ENCODE data around the gene SRSF12.
"Not testable (repeated sequence)": the region's sequence is repeated elsewhere in the genome, so short reads cannot be mapped to it uniquely, and the experiment has no call there.

The SRSF12 gene

DNA sequence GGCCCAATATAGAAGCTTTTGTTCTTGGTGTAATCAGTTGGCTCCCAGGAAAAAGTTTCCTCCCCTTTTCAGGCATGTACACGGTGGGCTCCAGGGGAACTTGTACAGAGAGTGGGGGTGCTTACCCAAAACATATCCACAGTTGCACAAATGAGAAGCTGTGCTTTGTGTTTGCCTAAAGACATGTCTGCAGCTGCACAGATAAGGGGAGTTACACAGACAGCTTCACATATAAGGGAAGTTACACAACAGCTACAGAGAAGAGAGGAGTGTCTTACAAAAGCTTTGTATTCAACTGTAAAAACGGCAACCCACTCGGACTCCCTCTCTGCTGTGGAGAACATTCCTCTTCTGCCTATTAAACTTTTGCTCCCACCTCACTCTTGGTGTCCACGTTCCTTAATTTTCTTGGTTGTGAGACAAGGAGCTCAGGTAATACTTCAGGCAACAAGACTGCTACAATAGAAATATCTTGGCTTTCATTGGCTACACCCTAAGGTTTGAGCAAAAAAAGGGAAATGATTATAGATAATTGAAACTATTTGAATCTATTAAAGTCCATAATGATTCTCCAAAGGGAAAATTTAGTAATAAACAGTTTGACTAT, 44.8 kb downstream of the SRSF12 start:
- DNase-seq (ENCODE audit: low read depth in 2 of 2) = no peak

DNA sequence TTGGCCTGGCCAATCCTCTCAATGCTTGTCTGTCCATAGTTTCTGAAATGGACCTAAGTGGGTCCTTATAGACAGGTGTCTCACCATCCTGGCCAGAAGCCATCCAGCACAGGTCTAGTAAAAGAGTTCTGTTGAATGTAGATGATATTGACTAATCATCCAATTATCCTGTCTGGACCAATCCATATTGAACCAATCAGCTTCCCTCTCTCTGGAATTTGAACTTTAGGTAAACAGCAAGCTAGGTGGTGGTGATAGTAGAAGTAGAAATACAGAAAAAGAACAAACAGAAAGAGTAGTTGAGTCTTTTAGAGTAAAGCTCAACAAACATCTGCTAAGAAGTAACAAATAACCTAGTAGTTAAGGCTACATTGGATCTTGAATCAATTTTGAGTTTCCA, 46.8 kb downstream of the SRSF12 start:
- no peak for DNase-seq (ENCODE audit: low read depth in 2 of 2)

DNA sequence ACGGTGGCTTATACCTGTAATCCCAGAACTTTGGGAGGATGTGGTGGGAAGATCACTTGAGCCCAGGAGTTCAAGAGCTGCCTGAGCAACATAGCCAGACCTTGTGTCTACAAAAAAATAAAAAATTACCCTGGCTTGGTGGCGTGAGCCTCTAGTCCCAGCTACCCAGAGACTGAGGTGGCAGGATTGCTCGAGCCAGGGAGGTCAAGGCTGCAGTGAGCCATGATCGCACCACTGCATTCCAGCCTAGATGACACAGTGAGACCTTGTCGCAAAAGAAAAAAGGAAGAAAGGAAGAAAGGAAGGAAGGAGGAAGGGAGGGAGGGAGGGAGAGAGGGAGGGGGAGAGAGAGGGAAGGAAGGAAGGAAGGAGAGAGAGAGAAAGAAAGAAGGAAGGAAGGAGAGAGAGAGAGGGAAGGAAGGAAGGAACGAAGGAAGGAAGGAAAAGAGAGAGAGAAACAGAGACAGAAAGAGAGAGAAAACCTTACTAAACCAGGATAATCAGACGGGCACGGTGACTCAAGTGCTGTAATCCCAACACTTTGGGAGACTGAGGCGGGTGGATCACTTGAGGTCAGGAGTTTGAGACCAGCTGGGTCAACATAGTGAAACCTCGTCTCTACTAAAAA, 48.2 kb downstream of the SRSF12 start:
- no peak for DNase-seq (ENCODE audit: low read depth in 2 of 2)

DNA sequence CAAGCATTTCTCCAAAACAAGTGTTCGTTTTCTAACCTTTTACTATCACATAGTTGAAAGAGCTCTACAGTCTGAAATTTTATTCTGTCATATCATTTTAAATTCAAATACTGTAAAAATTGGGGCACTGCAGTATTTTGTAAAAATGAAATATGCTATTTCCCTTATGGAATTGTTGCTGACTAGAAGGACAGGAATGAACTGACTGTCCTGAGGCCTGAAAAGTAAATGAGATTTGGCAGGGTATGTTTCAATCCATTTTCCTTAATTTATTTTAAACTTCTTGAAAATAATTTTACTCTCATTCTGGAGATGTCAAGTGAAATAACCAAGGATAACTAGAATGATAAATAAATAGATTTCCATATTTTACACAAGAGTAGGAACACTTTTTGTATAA, 49.2 kb downstream of the SRSF12 start:
- DNase-seq (ENCODE audit: low read depth in 2 of 2) = no peak

DNA sequence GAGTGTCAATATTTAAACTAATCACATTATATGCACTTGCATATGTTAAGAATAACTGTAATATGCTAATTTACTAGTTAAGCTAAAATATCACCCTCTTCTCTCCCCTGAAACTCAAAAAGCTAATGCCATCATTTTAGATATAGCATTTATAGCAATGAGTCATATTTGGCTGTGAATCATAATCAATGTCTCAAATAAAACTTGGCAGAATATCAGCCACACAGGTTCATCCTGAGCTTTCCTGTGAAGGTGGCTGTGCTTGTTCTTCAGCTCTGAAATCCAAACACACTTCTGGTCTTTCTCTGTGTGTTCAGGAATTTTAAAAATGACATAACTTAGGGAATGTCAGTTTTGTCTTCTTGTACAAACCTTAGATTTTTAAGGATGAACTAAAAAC, 50.1 kb downstream of the SRSF12 start:
- DNase-seq (ENCODE audit: low read depth in 2 of 2) = no peak

DNA sequence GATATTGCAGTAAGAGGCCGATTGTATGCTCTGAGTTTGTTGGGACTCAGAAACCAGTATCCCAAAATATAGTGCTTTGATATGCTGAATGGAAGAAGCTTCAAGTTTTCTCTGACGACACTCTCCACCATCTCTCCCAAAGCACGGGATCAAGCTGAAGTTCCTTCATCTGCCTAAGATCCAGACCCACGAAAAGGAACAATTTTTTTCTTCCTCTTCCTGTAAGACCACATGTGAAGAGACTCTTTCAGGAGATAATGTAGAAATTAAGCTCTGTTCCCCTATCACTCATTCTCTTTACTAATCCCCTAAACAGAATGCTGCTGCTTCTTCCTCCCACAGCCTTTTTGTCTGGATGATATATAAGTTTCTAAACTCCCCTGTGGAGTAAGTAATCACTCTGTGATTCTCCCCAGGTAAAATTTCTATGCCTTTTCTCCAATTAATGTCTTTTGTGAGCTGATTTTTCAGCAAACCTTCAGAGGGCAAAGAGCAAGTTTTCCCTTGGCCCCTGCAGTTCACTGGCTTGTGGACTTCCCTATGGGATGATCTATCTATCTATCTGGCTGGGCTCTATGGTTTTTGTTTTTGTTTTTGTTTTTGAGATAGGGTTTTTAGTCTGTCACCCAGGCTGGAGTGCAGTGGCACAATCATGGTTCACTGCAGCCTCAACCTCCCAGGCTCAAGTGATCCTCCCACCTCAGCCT, 50.8 kb downstream of the SRSF12 start:
- DNase-seq (ENCODE audit: low read depth in 2 of 2) = no peak

DNA sequence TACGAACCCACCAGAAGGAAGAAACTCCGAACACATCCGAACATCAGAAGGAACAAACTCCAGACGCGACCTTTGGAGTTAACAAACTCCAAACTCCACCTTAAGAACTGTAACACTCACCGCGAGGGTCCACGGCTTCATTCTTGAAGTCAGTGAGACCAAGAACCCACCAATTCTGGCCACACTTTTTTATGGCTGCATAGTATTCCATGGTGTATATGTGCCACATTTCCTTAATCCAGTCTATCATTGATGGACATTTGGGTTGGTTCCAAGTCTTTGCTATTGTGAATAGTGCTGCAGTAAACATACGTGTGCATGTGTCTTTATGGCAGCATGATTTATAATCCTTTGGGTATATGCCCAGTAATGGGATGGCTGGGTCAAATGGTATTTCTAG, 51.8 kb downstream of the SRSF12 start:
- not testable (repeated sequence) for DNase-seq (ENCODE audit: low read depth in 2 of 2)

DNA sequence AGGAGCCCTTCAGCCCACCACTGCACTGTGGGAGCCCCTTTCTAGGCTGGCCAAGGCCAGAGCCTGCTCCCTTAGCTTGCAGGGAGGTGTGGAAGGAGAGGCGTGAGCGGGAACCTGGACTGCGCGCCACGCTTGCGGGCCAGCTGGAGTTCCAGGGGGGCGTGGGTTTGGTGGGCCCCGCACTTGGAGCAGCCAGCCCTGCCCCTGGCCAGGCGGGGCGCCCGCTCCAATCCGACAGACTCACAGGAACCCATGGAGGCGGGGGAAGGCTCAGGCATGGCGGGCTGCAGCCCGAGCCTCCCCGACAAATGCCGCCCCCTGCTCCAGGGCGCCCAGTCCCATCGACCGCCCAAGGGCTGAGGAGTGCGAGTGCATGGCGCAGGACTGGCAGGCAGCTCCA, 52.9 kb downstream of the SRSF12 start:
- DNase-seq (ENCODE audit: low read depth in 2 of 2) = not testable (repeated sequence)

DNA sequence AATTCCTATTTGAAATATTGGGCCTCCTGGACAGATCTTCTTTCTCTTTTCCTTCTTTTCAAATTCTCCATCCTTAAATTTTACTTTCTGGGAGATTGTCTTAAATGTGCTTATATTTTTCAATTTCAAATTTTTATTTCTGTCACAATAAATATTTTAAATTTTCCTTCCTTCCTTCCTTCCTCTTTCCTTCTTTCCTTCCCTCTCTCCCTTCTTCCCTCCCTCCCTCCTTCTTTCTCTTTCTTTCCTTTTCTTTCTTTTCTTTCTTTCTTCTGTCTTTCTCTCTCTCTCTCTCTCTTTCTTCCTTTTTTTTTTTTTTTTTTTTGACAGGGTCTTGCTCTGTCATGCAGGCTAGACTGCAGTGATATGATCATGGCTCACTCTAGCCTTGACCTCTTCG, 54.0 kb downstream of the SRSF12 start:
- no peak for DNase-seq (ENCODE audit: low read depth in 2 of 2)

DNA sequence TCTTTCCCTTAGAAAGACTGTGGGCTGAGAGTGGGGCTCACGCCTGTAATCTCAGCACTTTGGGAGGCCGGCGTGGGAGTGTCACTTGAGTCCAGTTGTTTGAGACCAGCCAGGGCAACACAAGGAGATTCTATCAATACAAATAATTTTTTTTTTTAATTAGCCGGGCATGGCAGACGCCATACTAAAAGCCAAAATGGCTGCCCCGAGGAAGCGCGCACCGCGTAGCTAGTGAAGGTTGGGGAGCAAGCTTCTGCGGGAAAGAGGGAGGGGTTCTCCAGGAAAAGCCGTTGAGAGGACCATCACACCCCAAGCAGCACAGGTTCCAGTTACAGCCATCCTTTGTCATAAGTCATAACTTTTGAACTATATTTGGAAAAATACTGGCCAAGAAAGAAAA, 58.6 kb downstream of the SRSF12 start:
- DNase-seq (ENCODE audit: low read depth in 2 of 2) = no peak

DNA sequence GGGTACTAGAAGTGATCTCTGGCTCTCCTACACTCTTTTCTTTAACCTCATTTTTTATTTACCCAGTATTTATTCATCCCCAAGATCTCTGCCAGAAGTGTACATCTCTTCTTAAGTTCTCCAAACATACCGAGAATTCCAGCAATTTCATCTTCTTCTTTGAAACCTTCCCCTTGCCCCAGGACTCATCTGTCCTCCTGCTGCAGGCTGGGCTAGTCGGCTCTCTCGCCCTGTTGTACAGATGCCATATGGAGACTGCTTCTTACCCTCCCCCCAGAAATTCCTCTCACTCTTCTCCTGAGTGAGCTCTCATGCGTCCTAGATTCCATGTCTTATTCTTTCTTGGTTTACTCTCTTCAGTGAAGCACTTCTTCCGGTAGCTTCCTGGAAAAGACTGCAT, 59.2 kb downstream of the SRSF12 start:
- no peak for DNase-seq (ENCODE audit: low read depth in 2 of 2)

DNA sequence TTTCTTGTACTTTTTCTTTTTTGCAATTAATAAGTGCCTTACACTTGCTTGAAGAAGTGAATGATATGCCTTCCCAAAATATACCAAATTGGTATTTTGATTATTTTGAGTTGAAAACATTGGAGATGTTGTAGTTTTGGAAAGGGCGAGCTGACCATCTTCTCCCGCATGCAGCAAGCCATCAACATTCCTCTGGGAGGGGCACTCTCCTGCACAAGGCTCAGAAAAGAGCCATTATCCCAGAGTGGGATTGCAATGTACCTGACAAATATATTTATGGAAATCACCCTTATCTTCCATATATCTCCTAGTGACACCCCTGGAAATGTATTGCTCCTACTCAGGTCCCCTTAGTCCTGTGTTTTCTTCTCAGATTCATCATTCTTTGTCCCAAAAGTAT, 60.1 kb downstream of the SRSF12 start:
- no peak for DNase-seq (ENCODE audit: low read depth in 2 of 2)

DNA sequence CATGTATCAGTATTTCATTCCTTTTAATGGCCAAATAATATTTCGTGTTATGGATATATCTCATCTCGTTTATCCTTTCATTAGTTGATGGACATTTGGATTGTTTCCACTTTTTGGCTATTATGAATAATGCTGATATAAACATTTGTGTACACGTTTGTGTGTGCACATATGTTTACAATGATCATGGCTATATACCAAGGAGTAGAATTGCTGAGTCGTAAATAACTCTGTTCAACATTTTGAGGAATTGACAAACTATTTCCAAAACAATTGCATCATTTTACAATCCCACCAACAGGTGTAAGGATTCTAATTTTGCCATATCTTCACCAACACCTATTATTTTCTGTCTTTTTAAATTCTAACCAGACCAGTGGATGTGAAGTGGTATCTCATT, 63.7 kb downstream of the SRSF12 start:
- no peak for DNase-seq (ENCODE audit: low read depth in 2 of 2)

DNA sequence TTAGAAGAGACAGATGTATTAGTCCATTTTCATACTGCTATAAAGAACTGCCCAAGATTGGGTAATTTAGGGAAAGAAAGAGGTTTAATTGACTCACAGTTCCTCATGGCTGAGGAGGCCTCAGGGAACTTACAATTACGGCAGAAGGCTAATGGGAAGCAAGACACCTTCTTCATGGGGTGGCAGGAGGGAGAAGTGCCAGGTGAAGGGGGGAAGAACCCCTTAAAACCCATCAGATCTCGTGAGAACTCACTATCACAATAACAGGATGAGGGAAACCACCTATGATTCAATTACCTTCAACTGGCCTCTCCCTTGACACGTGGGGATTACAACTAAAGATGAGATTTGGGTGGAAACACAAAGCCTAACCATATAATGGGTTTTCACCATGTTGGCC, 66.2 kb downstream of the SRSF12 start:
- no peak for DNase-seq (ENCODE audit: low read depth in 2 of 2)

DNA sequence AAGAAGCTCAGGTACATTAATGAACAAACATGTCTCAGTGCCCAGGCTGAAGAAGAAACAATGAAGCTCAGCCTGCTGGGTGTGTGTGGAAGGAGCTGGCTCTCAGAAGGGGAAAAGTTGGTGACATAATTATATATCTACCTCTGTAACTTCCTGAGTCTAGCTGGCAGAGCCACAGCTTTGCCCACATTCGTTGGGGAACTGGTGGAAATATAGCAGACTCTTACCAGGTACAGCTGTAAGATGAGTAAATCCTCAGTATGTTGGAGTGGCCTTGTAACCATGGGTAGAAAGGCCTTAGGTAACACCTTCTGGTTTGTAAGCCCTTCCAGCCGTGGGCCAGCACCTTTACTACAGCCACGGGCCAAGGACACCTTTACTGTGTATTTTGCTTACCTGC, 67.2 kb downstream of the SRSF12 start:
- DNase-seq (ENCODE audit: low read depth in 2 of 2) = no peak

DNA sequence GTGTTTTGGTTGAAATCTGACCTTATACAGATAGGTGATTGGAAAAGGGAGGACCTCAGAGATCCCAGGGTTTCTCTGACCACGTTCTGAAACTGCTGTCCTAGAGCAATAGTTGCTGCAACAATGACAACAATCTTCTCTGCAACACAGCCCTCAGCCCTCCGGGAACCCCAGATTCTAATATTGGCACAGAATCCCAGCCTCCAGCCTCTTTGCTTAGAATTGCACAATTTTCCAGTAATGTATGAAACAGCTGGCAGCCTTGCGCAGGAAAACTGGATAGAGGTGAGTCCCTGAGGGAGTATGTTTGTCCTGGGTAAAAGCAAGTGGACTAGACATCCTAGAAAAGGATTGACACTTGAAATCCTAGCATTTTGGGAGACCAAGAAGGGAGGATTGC, 67.7 kb downstream of the SRSF12 start:
- DNase-seq (ENCODE audit: low read depth in 2 of 2) = no peak

DNA sequence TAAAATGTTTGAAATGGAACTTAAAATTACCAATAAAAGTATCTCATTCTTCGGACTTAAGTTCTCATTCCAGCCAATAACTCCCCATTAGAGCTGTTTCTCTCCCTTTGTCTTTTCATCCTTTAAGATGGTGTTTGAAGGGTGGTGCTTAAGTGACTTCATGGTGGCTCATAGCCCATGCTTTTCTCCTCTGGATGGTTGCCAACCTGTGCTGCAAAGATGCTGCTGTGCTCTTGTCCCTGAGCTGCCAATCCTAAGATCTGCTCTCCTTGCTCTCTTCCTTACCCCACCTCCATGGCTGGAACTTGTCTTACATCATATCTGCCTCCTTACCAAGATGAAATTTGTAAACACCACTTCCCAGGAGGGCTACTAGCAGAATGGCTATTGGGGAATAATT, 68.9 kb downstream of the SRSF12 start:
- DNase-seq (ENCODE audit: low read depth in 2 of 2) = no peak

DNA sequence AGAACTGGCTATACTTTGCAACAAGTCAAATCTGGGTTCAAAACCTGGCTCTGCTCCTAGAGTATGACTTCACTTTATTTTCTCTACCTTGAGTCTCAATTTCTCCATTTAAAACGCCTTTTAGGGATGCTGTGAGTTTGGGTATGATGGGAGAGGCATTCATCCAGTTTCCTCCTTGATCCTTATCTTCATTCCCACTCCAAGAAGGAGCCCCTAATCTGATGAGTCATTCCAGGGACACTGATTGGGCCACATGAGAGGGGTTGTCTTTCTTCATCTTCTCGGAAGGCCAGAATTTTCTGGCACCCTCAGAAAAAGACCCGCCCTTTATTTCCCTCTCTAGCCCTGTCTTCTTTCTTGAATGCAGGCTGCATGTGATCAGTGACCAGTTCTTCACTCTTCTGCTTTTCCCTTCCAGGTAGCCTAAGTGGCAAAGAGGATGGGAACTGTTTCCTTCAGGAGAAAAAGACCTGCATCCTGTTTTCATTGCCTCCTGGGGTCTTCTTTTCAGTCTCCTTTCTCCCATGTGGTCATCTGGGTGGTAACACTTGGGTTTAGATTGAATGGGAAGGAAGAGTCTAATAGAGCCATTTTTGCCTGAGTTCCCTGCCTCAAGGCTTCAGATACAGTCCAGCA, 69.5 kb downstream of the SRSF12 start:
- DNase-seq (ENCODE audit: low read depth in 2 of 2) = no peak

DNA sequence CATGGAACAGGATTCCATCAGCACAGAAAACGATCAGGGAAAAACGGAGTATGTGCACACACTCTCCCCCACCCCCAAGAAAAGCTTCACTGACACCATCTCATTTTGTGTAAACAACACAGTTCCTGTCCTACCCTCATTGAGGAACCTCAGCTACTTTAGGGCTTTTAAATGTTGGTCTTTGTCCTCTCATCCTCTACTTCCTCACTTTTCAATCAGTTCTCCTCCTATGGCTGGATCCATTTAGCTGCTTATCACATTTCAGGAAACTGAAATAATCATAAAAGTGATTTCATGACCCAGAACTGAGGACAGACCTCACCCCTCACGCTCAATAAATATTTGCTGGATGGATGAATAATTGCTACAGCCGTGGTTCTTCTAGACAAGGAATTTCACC, 70.4 kb downstream of the SRSF12 start:
- DNase-seq (ENCODE audit: low read depth in 2 of 2) = no peak
